Left ventricle myocardium inferior (tissue), 1 donor: ENCODE data around the gene ARHGAP10. TPM values are rescaled to one million over a fixed set of nuclear protein-coding genes. Genes with fewer than 3 reads are reported as not detected.

ENCODE experiments used
- DNase-seq: peaks from one replicate; pipeline ENCODE4 v3.0.0-alpha.2; 2020
- H3K27ac ChIP-seq: fragments of 200-600 bp; replicated peaks from 2 replicates; pipeline ENCODE4 v1.8.0; 2021
- H3K27me3 ChIP-seq: fragments of 200-600 bp; 2 replicates; pipeline ENCODE4 v1.8.0; 2021; ENCODE audit warnings: low read depth
- H3K36me3 ChIP-seq: fragments of 200-600 bp; 2 replicates; pipeline ENCODE4 v1.8.0; 2021
- H3K4me1 ChIP-seq: fragments of 200-600 bp; 2 replicates; pipeline ENCODE4 v1.8.0; 2021
- H3K4me3 ChIP-seq: fragments of 200-600 bp; 2 replicates; pipeline ENCODE4 v1.8.0; 2021; ENCODE audit warnings: mild to moderate bottlenecking, moderate library complexity
- H3K9me3 ChIP-seq: fragments of 200-600 bp; replicated peaks from 2 replicates; pipeline ENCODE4 v1.8.0; 2021
- CTCF ChIP-seq: fragments of 200-600 bp; IDR thresholded peaks from 2 replicates; pipeline ENCODE4 v1.8.0; 2021; ENCODE audit warnings: antibody characterized with exemption, mild to moderate bottlenecking, borderline replicate concordance
- intact Hi-C: fragments of 100-400 bp; cut with micrococcal nuclease; formaldehyde crosslinking; loops from one replicate; pipeline ENCODE4 v1.11.0; 2022
- total RNA-seq: library from RNA; stranded (reverse); fragmentation: NEBNext Ultra II Directional; extraction: Animal tissue kit (Norgen Biotek cat#: 25700); gene quantifications from one replicate; pipeline ENCODE4 v1.2.1, GENCODE V29; 2021
- donor health status: DM: no; HTN: yes; CAD: no; lungs with severe emphysema.

Gene ARHGAP10
- total RNA-seq, 1 donor from 2014 or later, result 59.7 TPM

GRCh38 chr4:148054275-148054674, 322.4 kb downstream of the ARHGAP10 start:
- Histone ChIP-seq H3K27ac (peak overlapping the region; percentile 90), H3K4me3 (no peak overlapping the region)
- intact Hi-C loops, result no loop called here

GRCh38 chr4:148055844-148056243, 324.0 kb downstream of the ARHGAP10 start:
- Histone ChIP-seq H3K27me3 (no peaks in the 10 kb centered on the region), H3K4me1 (peaks cover 100% of the 10 kb centered on the region), H3K36me3 (no peaks in the 10 kb centered on the region), H3K9me3 (no peaks in the 10 kb centered on the region), H3K27ac (peak overlapping the region; percentile 90), H3K4me3 (no peak overlapping the region)
- no peak for TF ChIP-seq CTCF
- no peak for DNase-seq
- intact Hi-C loops, result no loop called here

More at GRCh38 chr4:148054275-148054674, 322.4 kb downstream of the ARHGAP10 start:
- H3K9me3 ChIP-seq, result no peaks in the 10 kb centered on the region
- H3K36me3 ChIP-seq, result no peaks in the 10 kb centered on the region
- DNase-seq, result no peak
- peaks cover 90% of the 10 kb centered on the region for H3K4me1 ChIP-seq
- H3K27me3 ChIP-seq, result no peaks in the 10 kb centered on the region
- no peak for TF ChIP-seq CTCF

- no peak overlapping the region for H3K4me3 ChIP-seq
- TF ChIP-seq CTCF, result peak; percentile 31
- peak overlapping the region; percentile 90 for H3K27ac ChIP-seq
- DNase-seq, result peak; percentile 45
- peaks cover 100% of the 10 kb centered on the region for H3K4me1 ChIP-seq
- H3K9me3 ChIP-seq, result no peaks in the 10 kb centered on the region
- intact Hi-C loops, result no loop called here
- H3K27me3 ChIP-seq, result no peaks in the 10 kb centered on the region
- H3K36me3 ChIP-seq, result no peaks in the 10 kb centered on the region
These were observed 325.0 kb downstream of the ARHGAP10 start for GRCh38 chr4:148056879-148057278.

GRCh38 chr4:148057516-148057915, 325.6 kb downstream of the ARHGAP10 start:
- no peak for TF ChIP-seq CTCF
- intact Hi-C loops, result no loop called here
- no peaks in the 10 kb centered on the region for H3K9me3 ChIP-seq
- H3K36me3 ChIP-seq, result no peaks in the 10 kb centered on the region
- H3K27me3 ChIP-seq, result no peaks in the 10 kb centered on the region
- no peak overlapping the region for H3K4me3 ChIP-seq
- peak overlapping the region; percentile 90 for H3K27ac ChIP-seq
- peaks cover 100% of the 10 kb centered on the region for H3K4me1 ChIP-seq
- no peak for DNase-seq

GRCh38 chr4:148057984-148058859, 326.3 kb downstream of the ARHGAP10 start:
- intact Hi-C loops, result no loop called here
- no peaks in the 10 kb centered on the region for H3K27me3 ChIP-seq
- H3K4me1 ChIP-seq, result peaks cover 99% of the 10 kb centered on the region
- DNase-seq, result no peak
- peaks cover 4% of the 10 kb centered on the region for H3K36me3 ChIP-seq
- no peak overlapping the region for H3K4me3 ChIP-seq
- TF ChIP-seq CTCF, result no peak
- H3K9me3 ChIP-seq, result no peaks in the 10 kb centered on the region
- peak overlapping the region; percentile 90 for H3K27ac ChIP-seq
